ENCODE results near the gene UNC5A.
A peak's percentile ranks its signal among the peaks of the same experiment; 100 is the strongest.

Gene UNC5A

DNA sequence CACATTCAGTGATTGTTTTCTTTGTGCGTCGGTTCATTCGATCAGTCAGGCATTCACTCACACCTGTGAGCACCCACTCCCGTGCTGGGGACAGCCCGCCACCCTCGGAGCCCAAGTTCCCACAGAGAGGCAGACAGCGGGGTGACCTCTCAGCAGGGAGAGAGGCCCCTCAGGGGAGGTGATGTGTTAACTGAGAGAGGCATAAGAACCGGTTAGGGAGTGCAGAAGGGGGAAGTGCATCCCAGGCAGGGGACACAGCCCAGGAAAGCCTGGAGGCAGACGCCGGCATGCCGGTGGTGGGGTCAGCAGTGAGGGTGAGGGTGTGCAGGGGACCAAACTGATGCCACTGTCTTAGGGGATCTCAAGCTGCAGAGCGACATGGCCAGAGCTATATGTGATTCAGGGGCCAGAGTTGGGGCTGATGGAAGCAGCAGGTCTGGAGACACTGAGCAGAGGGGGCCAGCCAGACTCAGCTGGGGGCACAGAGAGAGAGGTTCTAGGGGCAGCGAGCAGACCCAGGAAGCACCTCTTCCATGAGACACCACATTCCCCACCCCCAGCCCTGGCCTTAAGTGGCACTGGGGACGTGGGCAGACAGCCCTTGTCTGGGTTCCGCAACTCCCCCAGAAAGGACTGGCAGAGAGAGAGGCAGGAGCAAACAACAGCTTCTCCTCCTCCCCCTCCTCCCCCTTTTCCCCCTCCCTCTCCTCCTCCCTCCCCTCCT lies 52.8 kb downstream of the UNC5A start:
- H3K4me2 ChIP-seq = peak overlapping the region; percentile 21 to 73 (median 61); a peak in 21 of 22 replicates
- no peak overlapping the region for H3K9ac ChIP-seq
- peaks cover 0 to 4% (median under 1%) of the 10 kb centered on the region in 11 experiments; a peak in 10 of 22 replicates for H3K9me3 ChIP-seq (replicated peaks in 1 of 11)
- H3K27me3 ChIP-seq = peaks cover 78 to 91% (median 90%) of the 10 kb centered on the region in 11 experiments
- H3K4me1 ChIP-seq = peaks cover 10 to 23% (median 18%) of the 10 kb centered on the region in 10 experiments; a peak in 18 of 20 replicates
- H4K20me1 ChIP-seq = peaks cover 0 to 75% (median 39%) of the 10 kb centered on the region in 11 experiments; a peak in 16 of 22 replicates
- no peaks in the 10 kb centered on the region for H3K36me3 ChIP-seq
- H3K4me3 ChIP-seq = 0 out of 20 replicates have a peak overlapping the region, but pooled peaks of 2 of the 10 experiments have one; percentile 7 to 13
- no peak for TF ChIP-seq Cebpa-rat (IDR thresholded peaks at IDR 0.05)
- no peak overlapping the region for H3K27ac ChIP-seq

DNA sequence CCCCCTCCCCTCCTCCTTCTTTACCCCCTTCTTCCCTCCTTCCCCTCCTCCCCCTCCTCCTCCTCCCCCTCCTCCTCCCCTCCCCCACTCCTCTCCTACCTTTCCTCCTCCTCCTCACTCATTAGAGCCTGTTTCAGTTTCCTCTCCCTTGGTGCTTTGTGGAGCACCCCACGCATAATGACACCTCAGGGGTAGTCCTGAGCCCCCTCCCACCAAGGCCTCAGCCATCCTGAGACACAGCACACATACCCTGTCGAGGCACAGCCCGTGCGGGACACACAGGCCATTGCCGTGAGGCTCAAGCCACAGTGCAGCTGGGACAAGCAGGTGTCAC lies 53.4 kb downstream of the UNC5A start:
- no peak for TF ChIP-seq Cebpa-rat (IDR thresholded peaks at IDR 0.05)
- no peak overlapping the region for H3K27ac ChIP-seq
- peaks cover 78 to 94% (median 92%) of the 10 kb centered on the region in 11 experiments for H3K27me3 ChIP-seq
- H3K4me1 ChIP-seq = peaks cover 10 to 23% (median 18%) of the 10 kb centered on the region in 10 experiments; a peak in 18 of 20 replicates
- no peak overlapping the region for H3K4me3 ChIP-seq
- H3K4me2 ChIP-seq = no peak overlapping the region
- H3K9me3 ChIP-seq (replicated peaks in 1 of 11) = peaks cover 0 to 9% (median 6%) of the 10 kb centered on the region in 11 experiments; a peak in 16 of 22 replicates
- no peaks in the 10 kb centered on the region for H3K36me3 ChIP-seq
- H4K20me1 ChIP-seq = peaks cover 0 to 75% (median 39%) of the 10 kb centered on the region in 11 experiments; a peak in 16 of 22 replicates
- H3K9ac ChIP-seq = no peak overlapping the region

DNA sequence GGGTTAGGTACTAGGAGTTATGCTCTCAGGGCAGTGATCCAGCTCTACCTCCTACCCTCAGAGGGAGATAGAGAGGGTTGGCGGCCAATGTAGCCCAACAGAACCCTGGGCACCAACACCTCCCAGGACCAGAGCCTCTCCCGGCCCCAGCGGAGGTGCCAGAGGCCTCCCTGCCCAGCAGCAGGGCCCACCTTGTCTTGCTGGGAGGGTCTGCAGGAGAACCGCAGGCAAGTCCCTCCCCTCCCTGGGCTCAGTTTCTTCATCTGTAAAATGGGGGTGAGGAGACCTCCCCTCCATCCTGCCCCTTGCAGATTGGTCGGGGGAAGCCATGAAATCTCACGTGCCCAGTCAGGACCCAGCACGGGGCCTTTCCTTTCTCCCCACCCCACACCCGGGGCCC lies 54.4 kb downstream of the UNC5A start:
- Histone ChIP-seq H3K36me3 (no peaks in the 10 kb centered on the region), H3K9ac (no peak overlapping the region), H3K27ac (no peak overlapping the region), H3K4me1 (peaks cover 10 to 23% (median 18%) of the 10 kb centered on the region in 10 experiments; a peak in 18 of 20 replicates), H3K4me3 (no peak overlapping the region), H3K9me3 (replicated peaks in 1 of 11) (peaks cover 9 to 19% (median 16%) of the 10 kb centered on the region in 11 experiments; a peak in 20 of 22 replicates), H3K27me3 (peaks cover 78 to 98% (median 95%) of the 10 kb centered on the region in 11 experiments), H4K20me1 (peaks cover 0 to 75% (median 39%) of the 10 kb centered on the region in 11 experiments; a peak in 16 of 22 replicates), H3K4me2 (no peak overlapping the region)
- TF ChIP-seq Cebpa-rat (IDR thresholded peaks at IDR 0.05) = no peak

DNA sequence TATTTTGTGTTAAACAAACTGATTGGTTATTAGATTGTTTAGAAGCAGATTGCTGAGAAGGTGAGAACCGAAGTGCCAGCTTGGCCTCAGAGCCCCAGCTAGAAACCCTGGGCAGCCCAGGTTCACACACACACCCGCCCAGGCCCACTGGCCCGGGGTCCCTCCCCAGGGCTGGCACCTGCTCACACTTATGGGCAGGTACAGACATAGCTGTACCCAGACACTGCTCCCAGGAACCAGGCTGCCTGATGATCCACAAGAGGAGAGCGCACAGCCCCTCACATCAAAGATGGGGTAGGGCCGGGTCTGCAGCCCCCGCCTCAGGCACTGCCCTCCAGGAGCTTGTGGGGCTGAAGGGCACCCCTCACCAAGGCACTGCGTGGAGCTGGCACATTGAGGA lies 55.6 kb downstream of the UNC5A start:
- Histone ChIP-seq H3K9ac (no peak overlapping the region), H3K4me1 (peaks cover 17 to 29% (median 22%) of the 10 kb centered on the region in 10 experiments; a peak in 19 of 20 replicates), H3K27ac (no peak overlapping the region), H3K4me2 (no peak overlapping the region), H4K20me1 (peaks cover 0 to 63% (median 39%) of the 10 kb centered on the region in 11 experiments; a peak in 16 of 22 replicates), H3K36me3 (no peaks in the 10 kb centered on the region), H3K9me3 (replicated peaks in 1 of 11) (peaks cover 18 to 31% (median 28%) of the 10 kb centered on the region in 11 experiments), H3K27me3 (peaks cover 67 to 89% (median 83%) of the 10 kb centered on the region in 11 experiments), H3K4me3 (no peak overlapping the region)
- TF ChIP-seq Cebpa-rat (IDR thresholded peaks at IDR 0.05) = no peak

DNA sequence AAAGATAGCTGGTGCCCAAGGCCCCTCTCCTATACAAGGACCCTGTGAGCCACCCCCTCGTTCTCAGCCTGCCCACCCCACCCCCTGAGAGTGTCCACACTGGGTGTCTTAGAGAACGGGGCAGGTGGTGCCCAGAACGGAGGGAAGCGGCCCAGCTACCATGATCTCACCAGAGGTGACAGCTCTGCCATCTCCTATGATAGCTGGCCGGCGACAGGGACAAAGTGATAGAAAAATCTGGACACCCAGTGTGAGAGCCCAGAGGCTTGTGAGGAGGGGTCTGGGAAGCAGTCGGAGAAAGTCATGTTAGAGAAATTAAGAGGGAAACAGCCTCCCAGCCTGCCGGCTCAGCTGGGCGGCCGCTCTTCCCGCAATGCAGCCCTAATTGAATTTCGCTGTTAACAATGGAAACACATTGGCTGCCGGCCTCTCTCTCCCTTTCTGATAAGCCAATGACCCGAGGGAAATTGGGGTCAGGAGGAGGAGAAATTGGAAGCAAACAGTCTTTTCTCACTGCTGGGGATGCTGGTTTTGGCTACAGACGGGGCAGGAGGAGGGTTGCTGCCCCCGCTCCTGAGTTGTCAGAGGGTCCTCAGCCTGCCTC lies 56.5 kb downstream of the UNC5A start:
- H3K27me3 ChIP-seq = peaks cover 58 to 81% (median 74%) of the 10 kb centered on the region in 11 experiments
- TF ChIP-seq Cebpa-rat (IDR thresholded peaks at IDR 0.05) = no peak

DNA sequence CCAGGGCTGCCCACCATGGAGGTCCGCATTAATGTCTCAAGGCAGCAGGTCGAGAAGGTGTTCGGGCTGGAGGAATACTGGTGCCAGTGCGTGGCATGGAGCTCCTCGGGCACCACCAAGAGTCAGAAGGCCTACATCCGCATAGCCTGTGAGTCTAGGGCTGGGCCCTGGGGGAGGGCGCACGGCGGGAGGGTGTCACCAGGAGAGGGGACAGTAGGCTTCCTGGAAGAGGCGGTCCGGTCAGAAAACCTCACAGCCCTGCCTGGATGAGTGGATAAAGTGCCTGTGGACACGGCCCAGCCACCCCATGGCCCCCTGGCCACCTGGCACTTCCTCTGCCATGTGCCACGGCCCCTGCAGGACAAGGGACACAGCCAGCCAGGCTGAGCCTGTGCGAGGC lies 57.8 kb downstream of the UNC5A start:
- H3K27me3 ChIP-seq = peaks cover 45 to 67% (median 61%) of the 10 kb centered on the region in 11 experiments
- no peak overlapping the region for H3K4me2 ChIP-seq
- H3K4me1 ChIP-seq = peaks cover 1 to 12% (median 7%) of the 10 kb centered on the region in 10 experiments; a peak in 17 of 20 replicates
- no peak overlapping the region for H3K4me3 ChIP-seq
- TF ChIP-seq Cebpa-rat (IDR thresholded peaks at IDR 0.05) = no peak
- H3K27ac ChIP-seq = no peak overlapping the region
- H3K9ac ChIP-seq = no peak overlapping the region
- H4K20me1 ChIP-seq = peaks cover 0 to 41% (median 26%) of the 10 kb centered on the region in 11 experiments; a peak in 15 of 22 replicates
- peaks cover 27 to 41% (median 37%) of the 10 kb centered on the region in 11 experiments for H3K9me3 ChIP-seq (replicated peaks in 1 of 11)
- H3K36me3 ChIP-seq = no peaks in the 10 kb centered on the region

More for the DNA sequence above, 56.5 kb downstream of the UNC5A start:
- Histone ChIP-seq H3K4me3 (no peak overlapping the region), H3K36me3 (no peaks in the 10 kb centered on the region), H3K9ac (no peak overlapping the region), H3K9me3 (replicated peaks in 1 of 11) (peaks cover 18 to 31% (median 28%) of the 10 kb centered on the region in 11 experiments), H4K20me1 (peaks cover 0 to 54% (median 39%) of the 10 kb centered on the region in 11 experiments; a peak in 16 of 22 replicates), H3K27ac (no peak overlapping the region), H3K4me2 (no peak overlapping the region), H3K4me1 (peaks cover 15 to 25% (median 19%) of the 10 kb centered on the region in 10 experiments; a peak in 19 of 20 replicates)

DNA sequence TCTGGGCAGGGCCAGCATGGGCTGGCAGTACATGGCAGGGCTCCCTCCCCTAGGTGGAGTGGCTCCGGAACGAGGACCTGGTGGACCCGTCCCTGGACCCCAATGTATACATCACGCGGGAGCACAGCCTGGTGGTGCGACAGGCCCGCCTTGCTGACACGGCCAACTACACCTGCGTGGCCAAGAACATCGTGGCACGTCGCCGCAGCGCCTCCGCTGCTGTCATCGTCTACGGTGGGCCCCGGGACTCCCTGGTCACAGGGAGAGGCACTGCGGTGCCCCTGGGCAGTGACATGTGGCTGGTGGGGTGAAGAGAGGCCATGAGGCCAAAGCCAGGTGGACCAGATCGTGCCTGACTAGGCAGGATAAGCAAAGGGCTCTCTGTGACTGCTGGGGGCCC lies 58.4 kb downstream of the UNC5A start:
- Histone ChIP-seq H3K36me3 (no peaks in the 10 kb centered on the region), H3K4me2 (no peak overlapping the region), H3K27ac (no peak overlapping the region)

DNA sequence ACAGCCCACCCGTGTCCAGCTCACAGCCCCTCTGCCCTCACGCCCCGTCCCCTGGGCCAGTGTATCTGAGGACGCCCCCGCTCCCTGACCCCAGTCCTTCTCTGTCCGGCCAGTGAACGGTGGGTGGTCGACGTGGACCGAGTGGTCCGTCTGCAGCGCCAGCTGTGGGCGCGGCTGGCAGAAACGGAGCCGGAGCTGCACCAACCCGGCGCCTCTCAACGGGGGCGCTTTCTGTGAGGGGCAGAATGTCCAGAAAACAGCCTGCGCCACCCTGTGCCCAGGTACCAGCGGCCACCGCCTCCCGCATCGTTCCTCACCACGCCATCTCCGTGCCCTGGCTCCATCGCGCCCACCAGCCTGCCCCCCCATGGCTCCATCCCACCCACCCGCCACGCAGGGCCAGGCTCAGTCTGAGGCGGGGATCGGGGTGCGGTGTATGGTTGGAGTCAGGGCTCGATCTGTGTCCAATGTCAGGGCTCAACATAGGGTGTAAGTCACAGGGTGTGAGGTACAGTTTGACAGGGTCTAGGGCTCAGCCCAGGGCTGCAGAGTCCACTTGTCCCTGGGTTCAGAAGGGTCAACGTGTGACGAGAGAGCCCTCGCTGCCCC lies 59.2 kb downstream of the UNC5A start:
- Histone ChIP-seq H3K4me3 (peak overlapping the region in 3 of 10 experiments; percentile 13 to 24 (median 18); a peak in 2 of 20 replicates), H3K9me3 (replicated peaks in 1 of 11) (peaks cover 39 to 55% (median 51%) of the 10 kb centered on the region in 11 experiments), H3K4me1 (peaks cover 6 to 20% (median 14%) of the 10 kb centered on the region in 10 experiments; a peak in 18 of 20 replicates), H3K9ac (no peak overlapping the region), H4K20me1 (peaks cover 0 to 29% (median 16%) of the 10 kb centered on the region in 11 experiments; a peak in 11 of 22 replicates), H3K27me3 (peaks cover 33 to 64% (median 56%) of the 10 kb centered on the region in 11 experiments), H3K27ac (no peak overlapping the region), H3K36me3 (no peaks in the 10 kb centered on the region), H3K4me2 (peak overlapping the region in 3 of 11 experiments; percentile 7 to 32 (median 18); a peak in 3 of 22 replicates)
- no peak for TF ChIP-seq Cebpa-rat (IDR thresholded peaks at IDR 0.05)

More for the DNA sequence above, 58.4 kb downstream of the UNC5A start:
- Histone ChIP-seq H4K20me1 (peaks cover 0 to 38% (median 23%) of the 10 kb centered on the region in 11 experiments; a peak in 14 of 22 replicates), H3K27me3 (peaks cover 40 to 64% (median 56%) of the 10 kb centered on the region in 11 experiments), H3K9ac (no peak overlapping the region), H3K4me1 (peaks cover 4 to 13% (median 10%) of the 10 kb centered on the region in 10 experiments; a peak in 17 of 20 replicates), H3K9me3 (replicated peaks in 1 of 11) (peaks cover 33 to 47% (median 43%) of the 10 kb centered on the region in 11 experiments), H3K4me3 (no peak overlapping the region)
- TF ChIP-seq Cebpa-rat (IDR thresholded peaks at IDR 0.05) = no peak
